Sigmoid colon (tissue), 3 donors: ENCODE results near the gene ITPA.

Experiments
- POLR2A ChIP-seq, 2 donors: fragments of 450-650 bp; IDR thresholded peaks; one replicate each; pipeline ENCODE4 v1.6.1; 2016; ENCODE audit warnings: antibody characterized with exemption in 2 of 2, mild to moderate bottlenecking in 2 of 2, moderate library complexity in 2 of 2
- TF ChIP-seq, protein P1 (sequence below), 4 experiments: fragments of 450-650 bp in 3 of 4; fragments of 200-600 bp in 1 of 4; IDR thresholded peaks; one replicate each; pipeline ENCODE4 v1.5.1; 2016 to 2019; ENCODE audit warnings: antibody characterized with exemption in 4 of 4, mild to moderate bottlenecking in 3 of 4, moderate library complexity in 2 of 4

DNA sequence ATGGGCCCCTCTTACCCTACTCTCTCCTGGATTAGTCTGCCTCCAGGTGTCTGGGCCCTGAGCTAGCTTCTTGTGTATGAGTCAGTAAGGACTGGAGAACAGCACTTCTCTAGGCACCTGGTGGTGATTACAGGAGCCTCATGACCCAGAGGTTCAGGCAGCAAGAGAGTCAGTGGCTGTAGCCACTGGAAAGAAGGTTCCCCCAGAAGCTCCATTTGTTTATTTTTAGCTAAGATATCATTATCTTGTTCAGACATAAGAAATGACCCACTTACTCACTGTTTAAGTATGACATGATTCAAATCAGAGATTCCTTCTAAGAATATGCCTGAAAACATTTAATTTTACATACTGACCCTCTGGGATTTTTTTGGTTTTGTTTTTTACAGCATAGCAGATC lies 53.3 kb downstream of the ITPA start:
- TF ChIP-seq, protein P1, sequence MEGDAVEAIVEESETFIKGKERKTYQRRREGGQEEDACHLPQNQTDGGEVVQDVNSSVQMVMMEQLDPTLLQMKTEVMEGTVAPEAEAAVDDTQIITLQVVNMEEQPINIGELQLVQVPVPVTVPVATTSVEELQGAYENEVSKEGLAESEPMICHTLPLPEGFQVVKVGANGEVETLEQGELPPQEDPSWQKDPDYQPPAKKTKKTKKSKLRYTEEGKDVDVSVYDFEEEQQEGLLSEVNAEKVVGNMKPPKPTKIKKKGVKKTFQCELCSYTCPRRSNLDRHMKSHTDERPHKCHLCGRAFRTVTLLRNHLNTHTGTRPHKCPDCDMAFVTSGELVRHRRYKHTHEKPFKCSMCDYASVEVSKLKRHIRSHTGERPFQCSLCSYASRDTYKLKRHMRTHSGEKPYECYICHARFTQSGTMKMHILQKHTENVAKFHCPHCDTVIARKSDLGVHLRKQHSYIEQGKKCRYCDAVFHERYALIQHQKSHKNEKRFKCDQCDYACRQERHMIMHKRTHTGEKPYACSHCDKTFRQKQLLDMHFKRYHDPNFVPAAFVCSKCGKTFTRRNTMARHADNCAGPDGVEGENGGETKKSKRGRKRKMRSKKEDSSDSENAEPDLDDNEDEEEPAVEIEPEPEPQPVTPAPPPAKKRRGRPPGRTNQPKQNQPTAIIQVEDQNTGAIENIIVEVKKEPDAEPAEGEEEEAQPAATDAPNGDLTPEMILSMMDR (IDR thresholded peaks at IDR 0.05) = no peak
- no peak for TF ChIP-seq POLR2A (IDR thresholded peaks at IDR 0.05)
